ENCODE results near the gene DBR1.
A peak's percentile ranks its signal among the peaks of the same experiment; 100 is the strongest.
"Not testable (repeated sequence)": the region's sequence is repeated elsewhere in the genome, so short reads cannot be mapped to it uniquely, and the experiment has no call there.

DBR1 gene

DNA sequence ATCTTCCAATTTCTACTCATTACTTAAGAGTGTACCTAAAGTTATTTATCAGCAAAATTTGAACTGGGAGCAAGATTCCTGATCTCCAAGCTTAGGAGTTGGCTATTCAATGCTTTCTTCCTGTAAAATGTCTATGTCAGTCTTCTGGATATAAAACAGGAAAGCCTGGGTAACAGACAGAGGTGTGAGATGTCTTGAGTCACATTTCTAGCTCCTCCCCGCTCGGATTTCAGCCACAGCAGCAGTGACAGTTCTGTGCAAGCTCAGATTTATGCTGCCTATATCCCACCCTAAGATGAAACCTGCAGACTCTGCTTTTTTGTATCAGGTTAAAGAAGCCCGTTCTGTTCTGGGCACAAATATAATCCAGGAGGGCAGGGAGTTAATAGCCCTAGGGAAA, 10.3 kb upstream of the DBR1 start:
- DNase-seq = no peak

DNA sequence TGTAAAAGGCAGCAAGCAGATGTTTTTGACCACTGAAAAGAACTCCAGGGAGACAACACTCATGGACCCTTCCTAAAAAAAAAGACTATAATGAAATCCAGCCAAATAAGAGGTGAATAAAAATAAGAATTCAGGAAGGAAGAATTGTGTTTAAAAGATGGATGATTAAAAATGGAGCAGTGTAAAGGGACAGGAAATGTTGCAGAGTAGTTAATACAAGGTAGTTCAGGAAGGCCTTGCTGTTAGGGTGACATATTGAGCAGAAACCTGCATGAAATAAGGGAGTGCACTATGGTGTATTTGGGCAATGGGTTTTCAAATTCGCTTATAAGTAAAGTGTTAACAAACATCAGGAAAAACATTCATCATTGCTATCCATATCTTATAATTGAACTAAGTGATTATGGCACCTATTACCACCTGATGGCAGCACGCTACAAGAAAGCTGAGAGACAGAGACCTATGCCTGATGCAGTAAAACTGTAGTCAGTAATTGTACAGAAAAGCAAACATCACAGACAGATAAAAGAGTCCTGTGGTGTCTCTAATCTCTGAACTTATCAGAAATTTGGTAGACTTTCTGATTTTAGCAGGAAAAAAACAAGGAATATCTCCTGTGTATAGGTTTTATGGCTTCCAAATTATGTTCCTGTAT, 5.8 kb upstream of the DBR1 start:
- DNase-seq = no peak

DNA sequence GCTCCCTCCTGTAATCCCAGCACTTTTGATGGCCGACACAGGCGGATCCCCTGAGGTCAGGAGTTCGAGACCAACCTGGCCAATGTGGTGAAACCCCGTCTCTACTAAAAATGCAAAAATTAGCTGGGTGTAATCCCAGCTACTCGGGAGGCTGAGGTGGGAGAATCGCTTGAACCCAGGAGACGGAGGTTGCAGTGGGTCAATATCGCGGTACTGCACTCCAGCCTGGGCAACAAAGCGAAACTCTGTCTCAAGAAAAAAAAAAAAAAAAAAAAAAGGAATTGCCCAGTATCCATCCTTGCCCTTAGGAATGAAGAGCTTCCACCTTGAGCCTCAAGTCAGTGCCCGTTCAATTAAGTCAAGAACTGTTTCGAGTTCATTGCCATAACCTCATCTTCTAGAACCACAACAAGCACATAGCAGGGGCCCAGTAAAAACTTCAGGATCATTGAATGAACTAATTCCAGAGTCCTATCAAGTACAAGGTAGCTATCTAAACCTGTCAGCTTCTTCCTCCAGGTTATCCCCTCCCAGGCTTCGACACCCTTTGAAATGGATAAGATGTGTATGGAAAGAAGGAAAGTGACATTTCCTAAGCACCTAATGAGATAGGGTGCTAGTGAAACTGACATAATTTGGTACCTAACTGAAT, 826 bp downstream of the DBR1 start:
- no peak for DNase-seq

DNA sequence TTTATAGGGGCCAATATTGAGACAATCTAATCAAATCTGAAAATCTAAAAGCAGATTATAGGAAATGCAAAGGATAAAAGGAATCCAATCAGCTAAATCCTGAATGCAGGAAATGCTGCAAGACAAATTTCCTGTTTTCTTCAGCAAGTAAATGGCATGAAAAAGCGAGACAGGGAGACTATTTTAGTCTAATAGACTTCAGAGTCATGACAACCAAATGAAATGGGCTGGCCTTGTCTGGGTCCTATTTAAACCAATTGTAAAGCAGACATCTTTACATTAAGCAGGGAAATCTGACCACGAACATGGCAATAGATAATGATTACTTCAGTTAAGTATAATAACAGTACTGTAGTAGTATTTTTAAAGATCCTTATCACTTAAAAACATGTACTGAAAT, 2.1 kb downstream of the DBR1 start:
- no peak for DNase-seq

DNA sequence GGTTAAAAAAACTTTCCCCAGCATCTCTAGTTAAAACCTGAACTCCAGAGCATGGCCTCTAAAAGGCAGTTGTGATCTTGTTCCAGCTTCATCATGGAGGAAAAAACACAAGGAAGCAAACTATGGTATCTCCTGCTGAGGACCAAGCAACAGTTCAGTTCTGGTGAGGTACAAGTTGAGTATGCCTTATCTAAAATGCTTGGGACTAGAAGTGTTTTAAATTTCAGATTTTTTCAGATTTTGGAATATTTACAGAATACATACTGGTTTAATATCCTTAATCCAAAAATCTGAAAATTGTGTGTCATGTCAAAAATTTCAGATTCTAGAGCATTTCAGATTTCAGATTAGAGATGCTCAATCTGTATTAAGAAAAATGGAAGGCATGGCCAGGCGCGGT, 9.7 kb downstream of the DBR1 start:
- DNase-seq = no peak

DNA sequence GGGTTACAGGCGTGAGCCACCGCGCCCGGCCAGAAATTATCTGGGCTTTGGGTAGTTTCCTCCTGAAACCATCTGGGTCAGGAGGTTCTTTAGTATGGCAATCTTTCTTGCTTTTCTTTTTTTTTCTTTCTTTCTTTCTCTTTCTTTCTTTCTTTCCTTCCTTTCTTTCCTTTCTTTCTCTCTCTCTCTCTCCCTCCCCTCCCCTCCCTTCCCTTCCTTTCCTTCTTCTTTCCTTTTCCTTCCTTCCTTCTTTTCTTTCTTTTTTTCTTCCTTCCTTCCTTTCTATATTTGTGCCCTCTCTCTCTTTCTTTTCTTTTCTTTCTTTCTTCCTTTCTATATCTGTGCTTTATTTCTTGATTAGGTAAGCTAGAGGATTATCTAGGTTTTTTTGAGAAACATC, 17.0 kb downstream of the DBR1 start:
- no peak for DNase-seq

DNA sequence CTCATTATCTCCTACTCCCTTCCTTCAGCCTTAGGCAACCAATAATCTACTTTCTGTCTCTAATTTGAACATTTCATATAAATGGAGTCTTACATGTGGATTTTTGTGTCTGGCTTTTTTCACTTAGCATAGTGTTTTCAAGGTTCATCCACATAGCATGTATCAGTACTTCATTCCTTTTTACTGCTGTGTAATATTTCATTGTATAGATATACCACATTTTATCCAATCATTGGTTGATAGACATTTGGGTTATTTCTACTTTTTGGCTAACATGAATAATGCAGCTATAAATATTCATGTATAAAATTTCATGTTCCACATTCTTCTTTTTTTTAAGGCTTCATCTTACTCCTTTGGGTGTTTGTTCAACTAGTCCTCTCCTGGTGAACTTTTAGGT, 20.2 kb downstream of the DBR1 start:
- DNase-seq = no peak

DNA sequence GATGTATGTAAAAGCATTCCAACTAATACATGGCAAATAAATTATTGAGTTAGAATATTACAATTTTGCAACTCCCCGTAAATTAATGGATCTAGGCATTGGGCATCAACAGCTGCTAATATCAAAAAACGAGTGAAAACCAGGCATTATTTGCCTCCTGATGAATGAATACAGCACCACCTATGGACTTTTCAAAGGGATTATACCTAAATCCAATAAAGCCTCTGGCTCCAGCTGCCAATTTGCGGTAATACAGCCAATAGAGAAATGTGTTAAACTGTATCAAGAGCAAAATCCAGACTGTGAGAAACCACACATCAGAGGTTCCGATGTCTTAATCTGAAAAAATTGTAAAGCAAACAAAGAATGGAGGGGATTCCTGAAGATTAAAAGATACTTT, 26.2 kb downstream of the DBR1 start:
- no peak for DNase-seq

DNA sequence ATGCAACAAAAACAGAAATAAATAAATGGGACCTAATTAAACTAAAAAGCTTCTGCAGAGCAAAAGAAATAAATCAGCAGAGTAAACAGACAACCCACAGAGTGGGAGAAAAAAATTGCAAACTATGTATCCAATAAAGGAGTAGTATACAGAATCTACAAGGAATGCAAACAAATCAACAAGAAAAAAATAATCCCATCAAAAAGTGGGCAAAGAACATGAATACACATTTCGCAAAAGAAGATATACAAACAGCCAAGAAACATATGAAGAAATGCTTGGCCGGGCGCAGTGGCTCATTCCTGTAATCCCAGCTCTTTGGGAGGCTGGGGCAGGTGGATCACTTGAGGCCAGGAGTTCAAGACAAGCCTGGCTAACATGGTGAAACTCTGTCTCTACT, 32.5 kb downstream of the DBR1 start:
- not testable (repeated sequence) for DNase-seq

DNA sequence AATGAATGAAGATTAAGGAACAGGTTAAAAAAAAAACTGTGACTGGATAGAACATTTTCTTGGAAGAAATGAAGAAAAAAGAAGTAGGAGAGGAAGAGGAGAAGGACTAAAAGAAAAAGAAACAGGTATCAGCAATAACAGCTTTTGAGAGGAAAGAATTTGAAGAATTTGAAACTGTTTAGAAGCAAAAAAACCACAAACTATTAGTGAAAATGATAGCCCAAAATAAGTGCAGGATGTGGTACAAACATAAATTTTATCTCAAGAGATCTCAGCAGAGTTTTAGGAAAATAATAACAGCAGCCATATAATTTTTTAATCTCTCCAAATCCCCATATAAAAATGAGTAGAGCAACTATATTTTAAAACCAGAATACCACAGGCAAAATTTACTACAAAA, 33.8 kb downstream of the DBR1 start:
- DNase-seq = no peak

DNA sequence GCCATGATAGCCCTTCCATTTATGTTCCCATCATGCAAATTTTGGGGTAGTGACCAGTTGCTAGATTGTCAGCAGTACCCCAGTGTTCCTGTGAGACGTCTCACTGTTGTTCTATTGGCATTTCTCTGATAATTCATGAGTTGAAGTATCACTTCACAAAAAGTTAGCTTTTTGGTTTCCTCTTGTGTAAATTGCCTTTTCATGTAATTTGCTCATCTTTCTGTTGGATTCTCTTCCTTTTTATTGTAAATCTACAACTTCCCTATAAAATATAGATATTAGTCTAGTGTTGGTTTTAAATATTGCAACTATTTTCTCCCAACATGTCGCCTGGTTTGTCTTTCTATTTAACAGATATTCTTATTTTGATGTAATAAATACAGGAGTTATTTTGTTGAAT, 35.0 kb downstream of the DBR1 start:
- DNase-seq = no peak

DNA sequence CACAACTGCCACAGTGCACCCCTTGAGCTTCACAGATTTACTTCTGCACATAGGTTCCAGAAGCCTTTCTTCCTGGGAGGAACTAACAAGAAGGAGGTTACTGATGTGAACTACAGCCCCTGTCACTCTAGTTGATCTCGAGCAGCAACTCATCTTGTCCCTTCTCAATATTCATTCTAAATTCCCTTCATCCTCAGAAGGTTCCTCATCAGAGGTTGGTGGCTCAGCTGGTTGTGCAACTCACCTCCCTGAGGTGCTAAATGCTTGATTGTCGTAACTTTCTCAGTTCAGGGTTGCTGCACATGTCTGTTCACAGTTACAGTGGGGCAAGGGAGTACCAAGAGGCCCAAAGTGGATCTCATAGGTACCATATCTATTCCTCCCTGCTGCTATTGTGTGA, 36.9 kb downstream of the DBR1 start:
- no peak for DNase-seq

DNA sequence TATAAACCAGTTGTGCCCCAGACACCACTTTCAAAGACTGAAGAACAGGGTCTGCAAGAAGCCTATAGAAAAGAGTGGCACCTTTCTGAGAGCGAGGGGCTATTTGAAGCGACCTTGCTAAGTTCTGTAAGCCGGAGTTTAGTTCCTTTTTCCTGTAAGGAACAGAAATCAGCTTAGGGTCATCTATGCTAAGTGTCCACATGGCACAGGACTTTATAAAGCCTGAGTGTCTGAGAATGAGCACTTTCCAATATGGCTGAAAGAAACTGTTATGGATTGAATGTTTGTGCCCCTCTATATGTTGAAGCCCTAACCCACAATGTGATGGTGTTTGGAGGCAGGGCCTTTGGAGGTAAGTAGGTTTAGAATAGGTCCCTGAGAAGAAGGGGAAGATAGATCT, 38.5 kb downstream of the DBR1 start:
- DNase-seq = no peak

DNA sequence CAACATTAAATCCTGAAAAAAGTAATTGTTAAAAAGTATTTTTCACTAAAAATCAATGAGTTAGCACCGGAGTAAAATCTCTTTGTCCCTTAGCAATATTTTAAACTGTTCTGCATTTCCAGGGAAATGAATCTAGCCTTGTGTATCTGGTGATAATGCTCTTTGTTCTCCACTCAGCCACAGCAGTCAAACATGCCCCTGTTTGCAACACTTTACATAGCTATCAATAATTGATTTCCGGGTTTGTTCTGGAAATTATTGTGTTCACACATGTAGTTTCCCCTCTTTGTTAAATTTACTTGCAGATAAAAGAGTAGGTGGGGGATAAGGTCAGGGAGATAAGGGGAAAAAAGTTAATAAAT, 38.9 kb downstream of the DBR1 start:
- no peak for DNase-seq

DNA sequence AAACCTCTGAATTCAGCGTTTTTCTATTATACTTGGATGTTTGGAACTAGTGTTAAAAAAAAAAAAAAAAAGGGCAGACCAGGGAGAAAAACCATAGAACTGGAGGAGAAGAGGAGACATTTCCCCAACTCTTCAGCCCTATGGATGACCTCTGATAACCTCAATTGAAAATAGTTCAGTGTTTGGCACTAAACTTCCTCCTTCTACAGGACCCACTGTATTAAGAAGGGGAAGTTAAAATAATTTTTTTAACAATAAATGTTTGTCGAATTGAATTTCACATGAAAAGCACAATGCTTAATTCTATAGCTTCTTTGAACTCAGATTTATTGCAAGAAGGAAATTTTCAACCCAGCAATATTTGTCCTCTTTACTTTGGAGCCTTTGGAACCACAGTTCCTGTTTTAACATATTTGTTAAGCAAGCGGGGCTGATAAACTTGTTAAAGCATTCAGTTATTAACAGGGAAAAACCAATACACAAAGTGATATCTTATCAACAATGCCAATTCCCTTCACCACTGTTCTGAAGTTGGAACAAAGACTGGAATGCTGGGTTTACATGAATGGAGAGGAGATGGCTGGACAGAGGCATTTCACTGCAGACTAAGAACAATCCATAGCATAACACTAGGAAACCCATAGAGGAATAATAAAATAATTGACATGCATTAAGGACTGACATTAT, 39.4 kb downstream of the DBR1 start:
- no peak for DNase-seq

DNA sequence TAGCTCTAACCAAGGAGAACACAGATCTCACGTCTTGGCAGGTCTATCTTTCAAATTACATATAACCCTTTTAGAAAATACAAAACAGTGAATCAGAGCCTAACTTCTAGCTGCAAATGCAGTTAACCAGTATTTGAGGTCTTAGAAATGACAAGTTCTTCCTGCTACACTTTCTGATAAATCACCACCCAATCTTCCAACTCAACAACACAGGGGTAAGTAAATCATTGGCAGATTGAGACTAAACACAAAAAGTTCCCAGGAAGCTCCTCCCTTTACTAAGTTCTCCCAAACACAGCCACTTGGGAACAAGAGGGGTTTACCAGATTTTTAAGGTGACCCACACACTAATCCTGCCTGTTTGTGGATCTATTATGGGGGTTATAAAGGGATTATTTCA, 42.5 kb downstream of the DBR1 start, which contains the start of gene A4GNT:
TSS of gene A4GNT (minus strand) at position 152 of the 400 bp plus-strand sequence. CDS start 1,134 bp downstream, outside the sequence.
- no peak for DNase-seq

DNA sequence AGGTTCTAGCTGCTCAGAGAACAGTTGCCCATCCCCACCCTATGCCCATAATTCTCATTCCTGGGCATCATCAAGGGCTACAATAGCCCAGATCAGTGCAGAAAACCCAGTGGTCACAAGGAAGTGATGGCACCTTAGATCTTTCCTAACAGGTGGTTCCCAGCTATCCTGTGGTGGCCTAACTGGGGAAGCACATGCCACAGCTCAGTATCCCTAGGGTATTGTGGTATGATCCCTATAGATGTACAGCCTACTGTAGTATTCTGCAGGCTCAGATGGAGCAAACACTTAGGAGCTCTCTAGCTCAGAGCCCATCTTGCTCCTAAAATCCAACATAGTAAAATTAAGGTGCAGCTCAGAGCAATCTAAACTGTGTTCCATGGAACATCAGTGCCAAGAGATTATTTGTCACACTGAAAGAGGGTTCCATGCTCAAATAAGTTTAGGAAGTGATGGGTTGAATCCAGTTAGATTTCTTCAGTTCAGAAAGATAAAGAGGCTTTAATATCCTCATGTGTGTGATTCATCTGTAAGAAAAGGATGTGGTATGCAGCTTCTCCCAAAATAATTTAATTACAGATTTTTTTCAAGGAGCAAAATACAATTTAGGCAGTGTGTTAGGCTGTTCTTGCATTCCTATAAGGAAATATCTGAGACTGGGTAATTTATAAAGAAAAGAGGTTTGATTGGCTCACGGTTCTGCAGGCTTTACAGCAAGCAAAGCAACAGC, 46.9 kb downstream of the DBR1 start:
- DNase-seq = no peak

DNA sequence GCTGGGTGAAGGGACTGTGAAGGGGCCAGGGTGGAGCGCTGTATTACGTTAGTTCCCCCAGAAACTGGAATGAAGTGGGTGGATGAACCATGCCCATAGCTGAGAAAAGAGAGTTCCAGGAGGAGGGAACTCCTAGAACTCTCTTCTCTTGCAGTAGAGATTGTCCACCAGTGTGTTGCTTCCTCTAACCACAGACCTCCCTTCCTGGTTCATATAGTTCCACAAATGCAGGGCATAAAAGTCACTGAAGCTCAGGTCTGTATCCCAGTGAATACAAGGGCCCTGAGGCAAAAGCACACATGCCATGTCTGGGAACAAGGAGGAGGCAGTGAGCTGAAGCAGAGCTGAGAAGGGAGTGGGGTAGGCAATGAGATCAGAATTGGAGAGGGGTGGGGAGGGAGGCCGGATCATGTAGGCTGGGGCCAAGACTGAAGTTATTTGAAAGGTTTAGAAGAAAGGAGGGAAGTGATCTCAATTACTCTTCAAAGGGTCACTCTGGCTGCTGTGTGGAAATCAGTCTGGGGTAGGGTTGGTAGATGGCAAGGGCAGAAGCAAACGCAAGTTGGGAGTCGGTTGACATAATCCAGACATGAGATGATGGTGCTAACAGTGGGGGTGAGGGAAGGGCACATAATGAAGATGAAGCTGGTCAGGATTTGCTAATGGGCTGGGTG, 49.0 kb downstream of the DBR1 start:
- no peak for DNase-seq

DNA sequence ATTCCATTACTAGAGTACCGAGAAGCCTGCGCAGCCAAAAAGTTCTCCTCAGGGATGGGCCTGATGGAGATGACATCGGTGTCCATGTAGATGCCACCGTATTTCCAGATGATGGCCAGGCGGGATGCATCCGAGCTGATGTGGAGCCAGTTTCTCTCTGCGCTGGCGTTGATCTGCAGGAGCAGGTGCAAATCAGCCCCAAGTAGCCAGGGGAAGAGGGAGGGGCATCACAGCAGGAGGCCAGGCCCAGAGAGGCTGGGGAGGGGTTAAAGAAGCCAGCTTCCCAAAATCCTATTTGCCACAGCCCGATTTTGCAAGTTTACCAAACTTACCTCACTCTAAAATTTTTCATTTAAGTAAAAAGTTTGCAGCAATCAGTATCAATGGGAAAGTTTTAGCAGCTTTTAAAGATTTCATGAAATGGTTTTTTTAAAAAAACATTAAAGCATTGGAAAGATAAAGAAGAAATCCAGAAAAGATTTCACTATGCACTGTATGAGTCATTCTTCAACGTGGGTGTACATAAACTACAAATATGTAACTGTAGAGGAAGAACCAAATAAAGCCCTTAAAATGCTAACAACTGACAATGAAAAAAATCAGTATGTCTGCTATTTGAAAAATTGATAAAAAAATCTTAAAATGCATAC, 49.9 kb downstream of the DBR1 start:
- DNase-seq = no peak

DNA sequence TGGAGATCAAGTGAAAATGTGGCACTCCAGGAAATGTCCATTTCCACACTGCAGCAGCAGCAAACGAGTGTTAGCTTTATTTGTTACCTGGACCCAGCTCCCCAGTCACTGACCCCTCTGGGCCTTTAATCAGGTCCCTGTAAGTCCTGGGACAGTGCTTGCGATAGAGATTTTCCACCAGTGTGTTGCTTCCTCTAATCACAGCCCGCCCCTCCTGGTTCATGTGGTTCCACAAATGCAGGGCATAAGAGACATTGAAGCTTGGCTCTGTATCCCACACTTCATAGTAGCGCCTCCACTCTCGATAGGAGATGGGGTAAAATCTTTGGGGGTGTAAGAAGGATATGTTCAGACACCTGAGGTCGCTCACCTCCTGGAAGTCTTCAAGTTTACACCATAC, 50.5 kb downstream of the DBR1 start:
- DNase-seq = no peak

DNA sequence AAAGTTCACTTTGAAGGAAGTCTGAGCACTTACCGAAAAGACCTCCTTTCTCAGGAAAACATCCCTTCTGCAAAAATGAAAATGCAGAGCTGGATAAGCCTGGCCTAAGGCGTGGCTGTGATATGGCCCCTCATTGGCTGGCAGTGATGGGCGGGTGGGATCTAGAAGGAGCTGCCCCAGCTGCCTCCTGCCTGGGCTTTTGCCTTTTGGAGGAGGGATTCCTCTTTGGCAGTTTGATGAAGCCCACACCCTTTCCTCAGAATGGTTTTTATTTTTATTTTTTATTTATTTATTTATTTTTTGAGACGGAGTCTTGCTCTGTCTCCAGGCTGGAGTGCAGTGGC, 55.3 kb downstream of the DBR1 start:
- DNase-seq = no peak

DNA sequence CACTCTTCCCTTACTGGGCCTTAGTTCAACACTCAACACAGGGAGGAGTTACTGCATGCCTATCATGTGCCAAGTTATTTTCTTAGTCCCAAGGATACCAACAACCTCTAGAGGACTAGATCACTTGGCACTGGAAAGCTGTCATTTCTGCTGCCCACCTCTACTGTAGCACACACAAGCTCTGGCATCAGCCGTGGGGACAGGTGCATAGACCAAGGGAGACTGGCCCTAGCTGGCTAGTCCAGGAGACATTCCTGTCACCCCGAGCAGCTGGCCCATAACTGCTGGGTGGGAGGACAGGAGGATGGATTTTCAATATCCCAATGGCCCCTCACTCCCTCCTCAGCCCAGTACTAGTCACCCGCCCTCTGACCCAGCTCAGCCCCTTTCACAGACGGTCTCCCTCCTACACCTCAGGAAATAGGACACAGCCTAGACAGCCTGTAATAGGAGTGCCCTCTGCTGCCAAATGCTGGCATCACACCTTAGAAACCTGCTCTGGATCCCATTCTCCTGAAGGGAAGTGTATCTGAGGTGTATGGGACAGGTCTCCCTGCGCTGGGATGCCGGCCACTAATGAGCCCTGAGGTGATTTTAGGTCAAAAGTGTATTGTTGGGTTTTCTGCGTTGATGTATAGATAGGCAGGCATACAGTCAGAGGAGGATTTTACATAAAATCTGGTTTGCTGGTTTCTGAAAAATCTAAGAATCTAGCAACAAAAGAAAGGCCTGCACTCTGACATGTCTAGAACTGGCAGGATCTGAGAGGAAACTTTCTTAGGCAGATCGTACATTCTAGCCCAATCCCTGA, 55.9 kb downstream of the DBR1 start:
- peak; percentile 18 for DNase-seq
